T47D (cell line): ENCODE measurements around the gene UBE2E1.
"Not testable (repeated sequence)": the region's sequence is repeated elsewhere in the genome, so short reads cannot be mapped to it uniquely, and the experiment has no call there.

ENCODE experiments used
- DNase-seq, 2 experiments: peaks; one replicate each; pipeline versions ENCODE4 v3.0.0 to v3.0.0-alpha.2; 2011 to 2012; ENCODE audit warnings: low read depth in 1 of 2, low spot score in 1 of 2
- JUND ChIP-seq: IDR thresholded peaks from 2 replicates; pipeline ENCODE4 v1.6.1; 2012; ENCODE audit warnings: low read depth
- in situ Hi-C: cut with HindIII; loops from 2 replicates; pipeline ENCODE4 v1.10.0; 2016; ENCODE audit warnings: low sequenced_read_pairs, low pct_unique_long_range_greater_than_20kb

Gene UBE2E1

GRCh38 chr3:23830869-23831484, 25.2 kb downstream of the UBE2E1 start:
- in situ Hi-C loops: no loop called here
- no peak for TF ChIP-seq JUND
- DNase-seq: no peak

- DNase-seq: no peak
- in situ Hi-C loops: no loop called here
- TF ChIP-seq JUND: no peak
Observed at GRCh38 chr3:23831517-23832394, 26.0 kb downstream of the UBE2E1 start.

DNA sequence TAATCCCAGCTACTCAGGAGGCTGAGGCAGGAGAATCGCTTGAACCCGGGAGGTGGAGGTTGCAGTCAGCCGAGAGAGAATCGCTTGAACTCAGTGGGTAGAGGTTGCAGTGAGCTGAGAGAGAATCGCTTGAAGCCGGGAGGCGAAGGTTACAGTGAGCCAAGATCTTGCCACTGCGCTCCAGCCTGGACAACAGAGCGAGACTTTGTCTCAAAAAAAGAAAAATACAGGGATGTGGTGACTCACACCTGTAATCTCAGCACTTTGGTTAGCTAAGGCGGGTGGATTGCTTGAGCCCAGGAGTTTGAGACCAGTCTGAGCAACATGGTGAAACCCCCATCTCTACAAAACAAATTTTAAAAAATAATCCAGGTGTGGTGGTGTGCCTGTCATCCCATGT, 26.8 kb downstream of the UBE2E1 start:
- no peak for DNase-seq
- no peak for TF ChIP-seq JUND
- in situ Hi-C loops: no loop called here

- DNase-seq: peak in 1 of 2 experiments; percentile 13
- no peak for TF ChIP-seq JUND
- in situ Hi-C loops: no loop called here
Observed at GRCh38 chr3:23834082-23834870, 28.5 kb downstream of the UBE2E1 start.

DNA sequence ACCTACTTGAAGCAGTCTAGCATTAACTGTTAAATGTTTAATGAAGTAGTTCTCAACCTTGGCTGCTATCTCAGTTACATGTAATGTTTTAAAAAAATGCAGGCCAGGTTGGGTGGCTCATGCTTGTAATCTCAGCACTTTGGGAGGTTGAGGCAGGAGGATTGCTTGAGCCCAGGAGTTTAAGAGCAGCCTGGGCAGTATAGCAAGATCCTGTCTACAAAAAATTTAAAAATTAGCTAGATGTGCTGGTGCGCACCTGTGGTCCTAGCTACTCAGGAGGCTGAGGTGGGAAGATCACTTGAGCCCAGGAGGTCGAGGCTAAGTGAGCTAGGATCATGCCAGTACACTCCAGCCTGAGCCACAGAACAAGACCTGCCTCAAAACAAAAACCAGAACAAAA, 29.3 kb downstream of the UBE2E1 start:
- no peak for TF ChIP-seq JUND
- in situ Hi-C loops: no loop called here
- DNase-seq: no peak

DNA sequence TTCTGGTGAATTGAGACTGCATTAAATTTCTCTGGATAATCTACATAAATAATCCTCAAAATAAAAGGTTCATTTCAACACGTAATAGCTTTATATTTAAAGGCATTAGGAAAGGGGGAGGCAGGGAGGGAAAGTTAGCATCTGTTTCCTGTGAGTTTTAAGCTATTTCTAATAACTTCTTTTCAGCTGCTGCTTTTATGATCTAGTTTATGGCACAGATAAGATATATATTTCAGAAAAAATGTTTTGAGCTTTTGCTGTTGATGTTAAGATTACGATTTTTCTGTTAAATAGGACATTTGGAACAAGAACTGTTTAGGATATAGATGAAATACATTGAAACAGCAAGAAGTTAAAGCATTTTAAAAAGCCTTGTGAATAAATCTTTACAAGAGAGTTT, 30.0 kb downstream of the UBE2E1 start:
- in situ Hi-C loops: no loop called here
- DNase-seq: no peak
- TF ChIP-seq JUND: no peak

GRCh38 chr3:23836536-23837230, 30.9 kb downstream of the UBE2E1 start:
- in situ Hi-C loops: no loop called here
- TF ChIP-seq JUND: no peak
- no peak for DNase-seq

DNA sequence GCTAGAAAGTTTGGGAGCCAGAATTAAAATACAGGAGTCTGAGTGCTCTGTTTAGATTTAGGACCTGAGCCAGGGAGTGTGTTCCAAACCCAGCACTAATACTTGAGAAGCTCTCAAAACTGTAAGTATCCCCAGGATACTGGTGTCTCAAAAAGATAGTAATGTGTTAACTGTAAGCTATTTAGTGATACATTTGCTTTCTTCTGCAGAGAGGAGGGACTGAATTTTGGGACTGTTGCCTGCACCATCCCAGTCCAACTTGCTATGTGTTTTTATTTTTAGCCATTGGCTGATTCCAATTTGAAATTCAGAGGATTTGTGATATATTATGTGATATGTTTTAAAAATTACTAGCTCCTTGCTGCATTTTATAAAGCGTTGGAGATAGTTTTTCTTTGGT, 31.5 kb downstream of the UBE2E1 start:
- TF ChIP-seq JUND: no peak
- in situ Hi-C loops: no loop called here
- no peak for DNase-seq

GRCh38 chr3:23837691-23838090, 31.9 kb downstream of the UBE2E1 start:
- DNase-seq: no peak
- in situ Hi-C loops: no loop called here

GRCh38 chr3:23840521-23840920, 34.8 kb downstream of the UBE2E1 start:
- DNase-seq: no peak
- in situ Hi-C loops: no loop called here

More at GRCh38 chr3:23837691-23838090, 31.9 kb downstream of the UBE2E1 start:
- TF ChIP-seq JUND: no peak

GRCh38 chr3:23843869-23844268, 38.1 kb downstream of the UBE2E1 start:
- no peak for TF ChIP-seq JUND
- no peak for DNase-seq
- in situ Hi-C loops: no loop called here

More at GRCh38 chr3:23840521-23840920, 34.8 kb downstream of the UBE2E1 start:
- no peak for TF ChIP-seq JUND

DNA sequence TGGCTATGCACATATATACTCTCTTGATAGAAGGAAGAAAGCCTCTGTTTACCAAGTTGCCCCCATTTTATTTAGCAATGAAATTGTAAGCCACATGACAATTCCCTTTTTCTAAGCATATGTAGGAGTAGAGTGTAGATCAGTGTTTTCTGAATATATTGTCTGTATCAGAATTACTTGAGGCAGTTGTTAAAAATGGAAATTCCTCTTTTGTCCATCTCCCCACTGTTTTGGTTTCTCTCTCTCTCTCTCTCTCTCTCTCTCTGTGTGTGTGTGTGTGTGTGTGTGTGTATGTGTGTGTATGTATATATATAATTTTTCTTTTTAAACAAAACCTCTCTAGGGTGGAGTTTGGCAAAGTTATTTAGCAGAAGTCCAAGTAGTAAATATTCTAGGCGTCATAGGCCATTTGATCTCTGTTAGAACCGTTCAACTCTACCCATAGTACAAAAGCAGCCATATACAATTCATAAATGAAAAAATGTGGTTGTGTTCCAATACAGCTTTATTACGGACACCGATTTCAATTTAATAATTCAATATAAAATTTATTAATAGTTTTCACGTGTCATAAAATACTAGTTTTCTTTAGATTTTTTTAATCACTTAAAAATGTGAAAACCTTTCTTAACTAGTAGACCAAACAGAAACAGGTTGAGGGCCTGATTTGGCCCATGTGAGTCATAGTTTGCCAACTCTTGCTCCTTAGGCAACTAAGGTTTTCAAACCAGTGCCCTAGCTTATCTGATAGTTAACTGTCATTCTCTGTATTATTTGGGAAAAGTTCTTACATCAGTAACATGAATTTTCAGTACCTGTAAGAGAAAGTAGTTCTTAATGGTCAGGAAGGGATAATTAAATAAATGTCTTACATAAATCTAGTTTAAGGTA, 39.8 kb downstream of the UBE2E1 start:
- in situ Hi-C loops: no loop called here
- no peak for DNase-seq
- TF ChIP-seq JUND: no peak

- in situ Hi-C loops, DNase-seq: not testable (repeated sequence)
Observed at GRCh38 chr3:23849462-23849861, 43.7 kb downstream of the UBE2E1 start.
